Measurements from ENCODE around the gene RAP1GDS1. TPM values are rescaled to one million over a fixed set of nuclear protein-coding genes. Genes with fewer than 3 reads are reported as not detected.

Gene RAP1GDS1
- total and polyA plus RNA-seq, 2 of the 13 experiments (the other 11 are each of a cell fraction or from before 2014, with no cell fraction given): 19.3 to 42.5 TPM

- peak; percentile 47; the same call in 1 of the 2 replicates for TF ChIP-seq ZNF782 (CRISPR knock-in tag; IDR thresholded peaks at IDR 0.05; ENCODE audit: borderline replicate concordance)
- no peak for TF ChIP-seq ZNF512B (CRISPR knock-in tag; IDR thresholded peaks at IDR 0.05; ENCODE audit: borderline replicate concordance)
- peak; percentile 17; the same call in 1 of the 2 replicates for TF ChIP-seq ZNF550 (CRISPR knock-in tag; IDR thresholded peaks at IDR 0.05; ENCODE audit: borderline replicate concordance)
- TF ChIP-seq ZNF788 (CRISPR knock-in tag; IDR thresholded peaks at IDR 0.05; ENCODE audit: borderline replicate concordance): peak; percentile 63; the same call in 1 of the 2 replicates
- no peak for TF ChIP-seq ZBTB33 (CRISPR knock-in tag; IDR thresholded peaks at IDR 0.05)
- TF ChIP-seq ZNF564 (CRISPR knock-in tag; IDR thresholded peaks at IDR 0.05): peak; percentile 87
- TF ChIP-seq NFKB2 (CRISPR knock-in tag; IDR thresholded peaks at IDR 0.05; ENCODE audit: borderline replicate concordance): peak; percentile 81; the same call in 1 of the 2 replicates
- TF ChIP-seq TRAFD1 (CRISPR knock-in tag; IDR thresholded peaks at IDR 0.05; ENCODE audit: borderline replicate concordance): no peak
- peak; percentile 47 for TF ChIP-seq ZBTB25 (CRISPR knock-in tag; IDR thresholded peaks at IDR 0.05)
- no peak; the same call in 1 of the 2 replicates for TF ChIP-seq ZBTB8A (CRISPR knock-in tag; IDR thresholded peaks at IDR 0.05; ENCODE audit: borderline replicate concordance, low read depth)
- TF ChIP-seq DNMT1 (CRISPR knock-in tag; IDR thresholded peaks at IDR 0.05): no peak
- no peak for TF ChIP-seq HOXA5 (CRISPR knock-in tag; IDR thresholded peaks at IDR 0.05)
- TF ChIP-seq ZNF619 (CRISPR knock-in tag; IDR thresholded peaks at IDR 0.05): no peak
- TF ChIP-seq ZNF614 (CRISPR knock-in tag; IDR thresholded peaks at IDR 0.05; ENCODE audit: borderline replicate concordance): peak; percentile 29; the same call in 1 of the 2 replicates
- TF ChIP-seq KLF15 (CRISPR knock-in tag; IDR thresholded peaks at IDR 0.05; ENCODE audit: borderline replicate concordance): 0 out of 2 replicates have a peak, but pooled peaks have one; percentile 75
- TF ChIP-seq MYPOP (CRISPR knock-in tag; IDR thresholded peaks at IDR 0.05): no peak; the same call in 1 of the 2 replicates
- 0 out of 2 replicates have a peak, but pooled peaks have one; percentile 88 for TF ChIP-seq ZNF772 (CRISPR knock-in tag; IDR thresholded peaks at IDR 0.05)
Observed at GRCh38 chr4:98260579-98261404, at the start of gene RAP1GDS1 (continued).

All from HepG2 (cell line).